Muscle layer of colon (tissue), 2 donors: ENCODE measurements around the gene NSL1.
"Not testable (repeated sequence)": the region's sequence is repeated elsewhere in the genome, so short reads cannot be mapped to it uniquely, and the experiment has no call there.

ENCODE experiments used
- H3K27ac ChIP-seq: one replicate; pipeline ENCODE4 v1.7.0; 2013; ENCODE audit warnings: low read depth, mild to moderate bottlenecking, low read length, moderate library complexity
- H3K27me3 ChIP-seq, 2 donors: one replicate each; pipeline ENCODE4 v1.7.0; 2013; ENCODE audit warnings: low read length in 2 of 2, mild to moderate bottlenecking in 2 of 2; ENCODE audit not compliant: insufficient read depth in 2 of 2, control insufficient read depth in 1 of 2
- H3K36me3 ChIP-seq: one replicate; pipeline ENCODE4 v1.7.0; 2013; ENCODE audit warnings: mild to moderate bottlenecking, low read length; ENCODE audit not compliant: insufficient read depth
- H3K4me1 ChIP-seq: one replicate; pipeline ENCODE4 v1.7.0; 2013; ENCODE audit warnings: mild to moderate bottlenecking, low read length; ENCODE audit not compliant: insufficient read depth
- H3K4me3 ChIP-seq, 2 donors: one replicate each; pipeline ENCODE4 v1.7.0; 2013; ENCODE audit warnings: low read length in 2 of 2, low read depth in 1 of 2, mild to moderate bottlenecking in 1 of 2, moderate library complexity in 1 of 2
- H3K9ac ChIP-seq: one replicate; pipeline ENCODE4 v1.7.0; 2013; ENCODE audit warnings: low read length
- H3K9me3 ChIP-seq: one replicate; pipeline ENCODE4 v1.7.0; 2013; ENCODE audit warnings: mild to moderate bottlenecking, low read length
- donor health status: abdominal sarcoma.
- donor health status: Adenocarcinoma of cecum.

Gene NSL1, protein sequence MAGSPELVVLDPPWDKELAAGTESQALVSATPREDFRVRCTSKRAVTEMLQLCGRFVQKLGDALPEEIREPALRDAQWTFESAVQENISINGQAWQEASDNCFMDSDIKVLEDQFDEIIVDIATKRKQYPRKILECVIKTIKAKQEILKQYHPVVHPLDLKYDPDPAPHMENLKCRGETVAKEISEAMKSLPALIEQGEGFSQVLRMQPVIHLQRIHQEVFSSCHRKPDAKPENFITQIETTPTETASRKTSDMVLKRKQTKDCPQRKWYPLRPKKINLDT

DNA sequence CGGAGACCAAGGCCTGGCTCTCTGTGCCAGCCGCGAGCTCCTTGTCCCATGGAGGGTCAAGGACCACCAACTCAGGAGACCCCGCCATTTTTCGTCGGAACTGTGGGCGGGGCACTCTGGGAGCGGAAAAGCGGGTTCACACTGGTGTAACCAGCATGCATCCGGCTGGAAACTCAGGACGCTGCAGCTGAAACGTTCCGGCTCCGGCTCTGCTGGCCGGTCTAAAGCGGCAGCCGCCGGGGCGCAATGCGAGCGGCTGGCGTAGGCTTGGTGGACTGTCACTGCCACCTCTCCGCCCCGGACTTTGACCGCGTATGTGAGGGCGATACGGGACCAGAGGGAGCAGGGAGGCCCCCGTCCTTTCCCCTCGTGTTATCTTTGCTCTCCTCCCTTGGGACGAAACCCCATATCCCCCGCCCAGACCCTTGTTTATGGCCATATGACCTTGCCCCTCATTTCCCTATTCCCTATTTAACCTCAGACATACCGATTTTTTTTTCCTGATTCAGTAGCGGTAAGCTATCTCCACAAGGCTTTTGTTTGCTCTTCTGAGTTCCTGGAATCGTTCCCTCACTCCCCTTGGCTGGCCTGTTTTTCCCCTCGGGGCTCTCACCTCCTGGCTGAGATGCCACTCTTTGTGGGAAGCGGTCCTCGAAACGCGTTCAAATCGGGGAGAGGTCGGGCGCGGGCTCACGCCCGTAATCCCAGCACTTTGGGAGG, at the start of gene NSL1, which contains the start of gene TATDN3:
Gene NSL1 (minus strand): TSS at position 102 of the 720 bp plus-strand sequence. CDS start 14 bp downstream, at position 88.
Gene TATDN3 (plus strand): TSS at position 219 of the 720 bp plus-strand sequence. CDS start 28 bp downstream, at position 247.
- Histone ChIP-seq H3K27me3 (no peaks in the 10 kb centered on the region), H3K9ac (peak within 1 kb of the TSS; percentile 98), H3K4me3 (peak within 1 kb of the TSS; percentile 94 to 100), H3K4me1 (peaks cover 5% of the 10 kb centered on the region), H3K27ac (peak within 1 kb of the TSS; percentile 100), H3K36me3 (peaks cover 2% of the 10 kb centered on the region), H3K9me3 (no peaks in the 10 kb centered on the region)

DNA sequence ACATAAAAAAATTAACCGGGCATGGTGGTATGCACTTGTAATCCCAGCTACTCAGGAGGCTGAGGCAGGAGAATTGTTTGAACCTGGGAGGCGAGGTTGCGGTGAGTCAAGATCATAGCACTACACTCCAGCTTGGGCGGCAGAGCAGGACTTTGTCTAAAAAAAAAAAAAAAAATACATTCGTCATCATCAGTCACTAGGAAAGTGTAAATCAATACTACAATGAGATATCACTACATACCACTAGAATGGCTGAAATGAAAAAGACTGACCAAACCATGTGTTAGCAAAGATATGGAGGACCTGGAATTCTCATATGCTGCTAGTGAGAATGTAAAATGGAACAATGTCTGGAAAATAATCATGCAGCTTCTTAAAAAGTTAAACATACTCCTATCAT, 46.6 kb upstream of the NSL1 start:
- Histone ChIP-seq H3K27ac (no peak overlapping the region), H3K4me1 (no peaks in the 10 kb centered on the region), H3K9ac (no peak overlapping the region), H3K4me3 (no peak overlapping the region), H3K9me3 (no peaks in the 10 kb centered on the region), H3K27me3 (no peaks in the 10 kb centered on the region), H3K36me3 (no peaks in the 10 kb centered on the region)

DNA sequence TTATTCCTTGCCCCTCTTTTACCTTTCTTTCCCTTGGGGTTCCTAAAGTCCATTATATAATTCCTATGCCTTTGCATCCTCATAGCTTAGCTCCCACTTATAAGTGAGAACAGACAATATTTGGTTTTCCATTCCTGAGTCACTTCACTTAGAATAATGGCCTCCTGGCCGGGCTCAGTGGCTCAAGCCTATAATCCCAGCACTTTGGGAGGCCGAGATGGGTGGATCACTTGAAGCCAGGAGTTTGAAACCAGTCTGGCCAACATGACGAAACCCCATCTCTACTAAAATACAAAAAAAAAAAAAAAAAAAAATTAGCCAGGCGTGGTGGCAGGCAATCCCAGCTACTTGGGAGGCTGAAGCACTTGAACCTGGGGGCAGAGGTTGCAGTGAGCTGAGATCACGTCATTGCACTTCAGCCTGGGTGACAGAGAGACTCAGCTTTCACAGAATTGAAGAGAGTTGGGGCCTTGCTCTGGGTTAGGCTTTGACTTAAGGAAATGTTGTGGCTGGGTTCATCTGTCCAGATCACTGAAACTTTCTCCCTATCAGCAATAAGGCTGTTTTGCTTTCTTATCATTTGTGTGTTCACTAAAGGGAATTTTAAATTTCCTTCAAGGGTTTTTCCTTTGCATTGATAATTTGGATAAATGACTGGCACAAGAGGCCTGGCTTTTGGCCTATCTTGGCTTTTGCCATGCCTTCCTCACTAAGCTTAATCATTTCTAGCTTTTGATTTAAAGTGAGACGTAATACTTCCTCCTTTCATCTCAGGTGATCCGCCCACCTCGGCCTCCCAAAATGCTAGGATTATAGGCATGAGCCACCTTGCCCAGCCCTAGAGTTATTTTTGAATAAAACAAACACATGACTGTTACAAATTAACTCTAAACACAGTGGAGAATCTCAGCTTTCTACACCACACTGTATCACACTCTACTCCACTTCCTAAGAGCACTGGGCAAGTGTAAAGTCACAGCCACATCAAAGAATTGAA, 41.9 kb upstream of the NSL1 start:
- not testable (repeated sequence) for H3K4me1 ChIP-seq, H3K9me3 ChIP-seq, H3K27ac ChIP-seq, H3K9ac ChIP-seq, H3K27me3 ChIP-seq, H3K4me3 ChIP-seq, H3K36me3 ChIP-seq

DNA sequence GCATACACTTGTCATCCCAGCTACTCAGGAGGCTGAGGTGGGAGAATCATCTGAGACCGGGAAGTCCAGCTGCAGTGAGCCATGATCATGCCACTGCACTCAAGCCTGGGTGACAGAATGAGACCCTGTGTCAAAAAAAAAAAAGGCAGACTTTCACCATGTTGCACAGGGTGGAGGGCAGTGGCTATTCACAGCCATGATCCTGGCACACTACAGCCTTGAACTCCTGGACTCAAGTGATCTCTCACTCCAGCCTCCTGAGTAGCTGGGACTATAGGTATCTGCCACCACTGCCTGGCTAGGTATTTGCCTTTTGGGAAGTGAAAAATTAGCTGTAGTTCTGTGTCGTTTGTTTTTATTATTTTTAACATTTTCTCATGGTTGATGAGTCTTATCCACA, 36.8 kb upstream of the NSL1 start:
- no peak overlapping the region for H3K27ac ChIP-seq
- H3K4me3 ChIP-seq = no peak overlapping the region
- H3K36me3 ChIP-seq = no peaks in the 10 kb centered on the region
- no peak overlapping the region for H3K9ac ChIP-seq
- H3K9me3 ChIP-seq = no peaks in the 10 kb centered on the region
- H3K4me1 ChIP-seq = no peaks in the 10 kb centered on the region
- no peaks in the 10 kb centered on the region for H3K27me3 ChIP-seq

DNA sequence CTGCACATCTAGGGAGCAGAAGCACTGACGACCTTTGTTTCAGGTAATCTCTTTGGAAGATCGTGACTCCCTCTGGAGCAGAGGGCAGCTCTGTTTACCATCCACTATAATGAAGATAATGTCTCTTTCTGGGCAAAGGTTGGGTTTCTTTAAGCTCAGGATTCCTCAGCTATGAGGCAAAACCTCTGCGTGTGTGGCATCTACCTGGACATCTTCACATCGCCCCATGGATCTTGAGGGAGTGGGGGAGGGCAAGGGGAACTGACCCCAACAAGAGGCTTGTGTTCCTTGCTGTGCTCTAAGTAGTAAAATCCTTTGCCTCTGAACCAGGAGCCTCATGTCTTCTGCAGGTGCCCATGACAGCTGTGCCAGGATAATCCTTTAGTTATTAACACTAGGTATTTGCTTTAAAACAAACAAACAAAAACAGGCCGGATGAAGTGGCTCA, 36.3 kb upstream of the NSL1 start:
- no peak overlapping the region for H3K27ac ChIP-seq
- H3K4me1 ChIP-seq = no peaks in the 10 kb centered on the region
- no peak overlapping the region for H3K4me3 ChIP-seq
- H3K9ac ChIP-seq = no peak overlapping the region
- H3K36me3 ChIP-seq = no peaks in the 10 kb centered on the region
- H3K27me3 ChIP-seq = no peaks in the 10 kb centered on the region
- H3K9me3 ChIP-seq = no peaks in the 10 kb centered on the region

DNA sequence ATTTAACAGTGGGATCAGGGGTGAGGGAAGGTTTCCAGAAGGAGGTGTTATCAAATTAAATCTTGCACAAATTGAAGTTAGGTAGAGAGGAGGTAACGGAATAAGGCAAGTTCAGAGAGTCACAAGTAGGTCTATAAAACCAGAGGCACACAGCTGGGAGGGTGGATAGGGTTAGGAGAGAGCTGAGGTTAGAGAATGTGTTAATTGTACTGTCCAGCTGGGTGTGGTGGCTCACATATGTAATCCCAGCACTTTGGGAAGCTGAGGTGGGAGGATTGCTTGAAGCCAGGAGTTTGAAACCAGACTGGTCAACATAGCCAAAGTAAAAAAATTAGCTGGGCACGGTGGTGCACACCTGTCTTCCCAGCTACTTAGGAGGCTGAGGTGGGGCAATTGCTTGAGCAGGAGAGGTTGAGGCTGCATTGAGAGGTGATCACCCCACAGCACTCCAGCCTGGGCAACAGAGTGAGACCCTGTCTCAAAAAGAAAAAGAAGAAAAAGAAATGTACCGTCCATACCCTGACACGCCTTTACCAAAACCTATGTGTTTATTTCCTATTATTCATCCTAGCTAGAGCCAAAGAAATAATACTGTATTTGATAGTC, 35.7 kb upstream of the NSL1 start:
- Histone ChIP-seq H3K9ac (no peak overlapping the region), H3K27ac (no peak overlapping the region), H3K27me3 (no peaks in the 10 kb centered on the region)

DNA sequence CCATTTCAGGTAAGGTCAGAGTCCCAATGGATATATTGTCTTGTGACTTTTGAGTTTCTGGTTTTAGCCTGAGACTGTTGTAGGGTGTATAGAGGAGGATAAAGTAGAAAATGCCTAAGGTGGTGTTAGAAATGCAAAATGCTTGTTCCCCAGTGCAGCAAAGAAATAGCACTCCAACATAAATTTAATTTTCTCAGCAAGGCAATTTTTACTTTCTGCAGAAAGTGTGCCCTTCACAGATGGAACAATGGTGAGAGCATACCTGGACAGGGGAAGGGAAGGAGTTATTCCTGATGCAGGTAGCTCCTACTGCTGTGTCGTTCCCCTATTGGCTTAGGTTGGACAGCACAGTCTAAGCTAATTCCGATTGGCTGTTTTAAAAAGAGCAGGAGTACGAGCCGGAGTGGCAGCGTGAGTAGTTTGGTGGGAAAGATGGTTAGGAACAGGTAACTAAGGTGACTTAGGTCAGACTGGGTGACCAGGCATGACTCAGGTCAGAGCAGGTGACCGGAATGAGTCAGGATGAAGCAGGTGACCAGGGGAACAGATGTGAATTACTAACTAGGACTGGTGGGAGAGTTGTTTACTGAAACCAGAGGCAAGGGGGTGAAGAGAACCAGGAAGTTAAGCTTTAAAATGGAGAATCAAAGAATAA, 34.3 kb upstream of the NSL1 start:
- Histone ChIP-seq H3K27ac (no peak overlapping the region), H3K4me3 (no peak overlapping the region), H3K9me3 (no peaks in the 10 kb centered on the region), H3K4me1 (no peaks in the 10 kb centered on the region), H3K9ac (no peak overlapping the region), H3K27me3 (no peaks in the 10 kb centered on the region), H3K36me3 (no peaks in the 10 kb centered on the region)

More for the DNA sequence above, 35.7 kb upstream of the NSL1 start:
- Histone ChIP-seq H3K9me3 (no peaks in the 10 kb centered on the region), H3K4me3 (no peak overlapping the region), H3K4me1 (no peaks in the 10 kb centered on the region), H3K36me3 (no peaks in the 10 kb centered on the region)

DNA sequence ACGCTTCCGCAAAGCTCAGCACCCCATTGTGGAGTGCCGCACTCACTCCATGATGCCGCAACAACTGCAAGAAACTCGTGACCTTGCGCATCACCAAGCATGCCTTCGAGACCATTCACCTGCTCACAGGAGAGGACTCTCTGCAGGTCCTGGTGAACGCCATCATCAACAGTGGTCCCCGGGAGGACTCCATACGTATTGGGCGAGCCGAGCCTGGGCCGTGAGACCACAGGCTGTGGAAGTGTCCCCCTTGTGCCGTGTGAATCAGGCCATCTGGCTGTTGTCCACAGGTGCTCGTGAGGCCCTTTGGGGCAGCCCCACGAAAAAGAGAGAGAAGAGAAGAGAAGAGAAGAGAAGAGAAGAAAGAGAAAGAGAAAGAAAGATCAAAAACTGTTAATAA, 32.6 kb upstream of the NSL1 start:
- Histone ChIP-seq H3K36me3 (no peaks in the 10 kb centered on the region), H3K4me1 (no peaks in the 10 kb centered on the region), H3K9ac (no peak overlapping the region), H3K9me3 (no peaks in the 10 kb centered on the region), H3K27me3 (no peaks in the 10 kb centered on the region), H3K4me3 (no peak overlapping the region), H3K27ac (no peak overlapping the region)

DNA sequence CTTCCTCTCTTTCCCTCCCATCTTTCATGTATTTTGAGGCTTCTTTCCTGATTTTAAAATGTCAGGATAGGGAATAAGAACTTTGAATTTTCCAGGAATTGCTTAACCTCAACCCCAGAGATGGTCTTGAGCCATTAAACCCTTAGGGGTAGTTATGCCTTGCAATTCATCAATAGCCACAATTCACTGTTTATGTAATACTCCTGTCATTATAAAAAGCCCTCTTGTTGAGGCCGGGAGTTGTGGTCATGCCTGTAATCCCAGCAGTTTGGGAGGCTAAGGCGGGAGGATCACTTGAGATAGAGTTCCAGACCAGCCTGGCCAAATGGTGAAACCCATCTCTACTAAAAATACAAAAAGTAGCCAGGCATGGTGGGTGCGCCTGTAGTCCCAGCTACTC, 31.4 kb upstream of the NSL1 start:
- Histone ChIP-seq H3K9me3 (no peaks in the 10 kb centered on the region), H3K9ac (no peak overlapping the region), H3K27ac (no peak overlapping the region), H3K4me1 (no peaks in the 10 kb centered on the region), H3K36me3 (no peaks in the 10 kb centered on the region), H3K27me3 (no peaks in the 10 kb centered on the region), H3K4me3 (no peak overlapping the region)

DNA sequence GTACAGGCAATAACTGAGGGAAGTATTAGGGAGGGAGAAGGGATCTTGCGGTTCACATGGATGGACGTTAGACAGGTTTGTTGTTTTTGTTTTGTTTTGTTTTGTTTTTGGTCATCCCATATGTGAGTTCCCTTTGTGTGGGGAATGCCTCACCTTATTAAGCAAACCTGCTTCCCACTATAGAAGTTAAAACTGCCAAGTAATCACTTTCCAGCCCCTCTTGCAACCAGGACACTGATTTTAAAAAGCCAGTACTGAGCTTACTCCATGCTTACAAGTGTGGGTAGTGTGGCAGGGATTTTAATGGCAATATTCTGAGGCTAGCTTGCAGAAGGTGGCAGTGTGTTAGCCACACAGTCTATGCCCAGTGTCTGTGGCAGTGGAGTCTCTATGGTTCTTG, 29.4 kb upstream of the NSL1 start:
- no peaks in the 10 kb centered on the region for H3K9me3 ChIP-seq
- H3K4me1 ChIP-seq = no peaks in the 10 kb centered on the region
- no peak overlapping the region for H3K27ac ChIP-seq
- H3K4me3 ChIP-seq = no peak overlapping the region
- no peaks in the 10 kb centered on the region for H3K36me3 ChIP-seq
- H3K9ac ChIP-seq = no peak overlapping the region
- H3K27me3 ChIP-seq = no peaks in the 10 kb centered on the region
